Stromal cell of bone marrow (primary cell): ENCODE results near the gene SRL.
"Not testable (repeated sequence)": the region's sequence is repeated elsewhere in the genome, so short reads cannot be mapped to it uniquely, and the experiment has no call there.

Source experiments
- DNase-seq: peaks from one replicate; pipeline ENCODE4 v3.0.0-alpha.2; 2012; ENCODE audit warnings: low read depth

The SRL gene

GRCh38 chr16:4260360-4260759, 18.5 kb upstream of the SRL start:
- no peak for DNase-seq

- no peak for DNase-seq
These were observed 16.0 kb upstream of the SRL start for GRCh38 chr16:4257646-4258556.

- DNase-seq = peak; percentile 98
These were observed 11.7 kb upstream of the SRL start for GRCh38 chr16:4253394-4254150.

GRCh38 chr16:4253012-4253393, 11.1 kb upstream of the SRL start:
- DNase-seq = not testable (repeated sequence)

- no peak for DNase-seq
These were observed 7.8 kb upstream of the SRL start for GRCh38 chr16:4249530-4250308.

GRCh38 chr16:4247460-4247784, 5.5 kb upstream of the SRL start:
- no peak for DNase-seq

- DNase-seq = no peak
These were observed 5.0 kb upstream of the SRL start for GRCh38 chr16:4246777-4247459.

- no peak for DNase-seq
These were observed 3.4 kb upstream of the SRL start for GRCh38 chr16:4245077-4245791.

- DNase-seq = no peak
These were observed 2.6 kb upstream of the SRL start for GRCh38 chr16:4244254-4245076.

GRCh38 chr16:4241258-4241927, 487 bp downstream of the SRL start:
- no peak for DNase-seq

GRCh38 chr16:4240624-4241023, 1.3 kb downstream of the SRL start:
- no peak for DNase-seq

- no peak for DNase-seq
These were observed 2.2 kb downstream of the SRL start for GRCh38 chr16:4239682-4240175.

- DNase-seq = no peak
These were observed 2.9 kb downstream of the SRL start for GRCh38 chr16:4239020-4239419.

GRCh38 chr16:4233431-4233830, 8.4 kb downstream of the SRL start:
- DNase-seq = no peak

- DNase-seq = no peak
These were observed 9.1 kb downstream of the SRL start for GRCh38 chr16:4232541-4233386.

- DNase-seq = no peak
These were observed 10.0 kb downstream of the SRL start for GRCh38 chr16:4231886-4232285.

- no peak for DNase-seq
These were observed 10.5 kb downstream of the SRL start for GRCh38 chr16:4231367-4231766.

GRCh38 chr16:4227040-4227332, 14.9 kb downstream of the SRL start:
- DNase-seq = no peak
